GM21390 (cell line): ENCODE measurements around the gene CCDC154.

Experiments
- ATAC-seq: cut with Tn5 transposase; IDR thresholded peaks from one replicate; pipeline ENCODE4 v1.9.1; 2021; ENCODE audit not compliant: unreplicated experiment

The CCDC154 gene

DNA sequence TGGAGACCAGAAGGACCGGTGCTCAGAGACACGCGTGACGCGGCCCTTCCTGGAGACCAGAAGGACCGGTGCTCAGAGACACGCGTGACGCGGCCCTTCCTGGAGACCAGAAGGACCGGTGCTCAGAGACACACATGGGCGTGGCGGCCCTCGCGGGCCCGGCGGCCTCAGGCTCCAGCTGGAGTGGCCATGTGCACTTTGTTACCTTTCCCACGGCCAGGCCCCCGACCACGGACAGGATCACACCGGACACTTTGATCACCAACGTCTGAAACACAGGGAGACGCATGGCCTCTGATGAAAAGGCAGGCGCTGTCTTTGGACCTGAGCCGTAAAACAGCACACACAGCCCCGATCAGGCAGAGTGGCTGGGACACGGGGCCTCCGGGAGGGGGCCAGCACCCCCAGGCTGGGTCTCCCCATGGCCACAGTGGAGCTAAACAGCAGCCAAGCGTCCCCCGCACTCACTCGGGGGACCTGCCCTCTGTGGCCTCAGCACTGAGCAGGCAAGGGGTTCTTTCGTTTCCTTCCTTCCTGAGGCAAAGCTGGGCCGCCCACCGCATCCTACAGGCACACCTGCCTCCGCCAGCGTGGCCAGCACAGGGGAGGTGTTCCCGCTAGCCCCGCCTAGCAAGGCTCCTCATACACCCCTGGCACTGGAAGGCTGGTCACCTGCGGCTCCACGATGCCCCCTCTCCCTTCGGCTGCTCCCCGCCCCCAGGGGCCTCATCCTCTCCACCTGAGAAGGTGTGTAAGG lies 13.3 kb upstream of the CCDC154 start:
- no peak for ATAC-seq

DNA sequence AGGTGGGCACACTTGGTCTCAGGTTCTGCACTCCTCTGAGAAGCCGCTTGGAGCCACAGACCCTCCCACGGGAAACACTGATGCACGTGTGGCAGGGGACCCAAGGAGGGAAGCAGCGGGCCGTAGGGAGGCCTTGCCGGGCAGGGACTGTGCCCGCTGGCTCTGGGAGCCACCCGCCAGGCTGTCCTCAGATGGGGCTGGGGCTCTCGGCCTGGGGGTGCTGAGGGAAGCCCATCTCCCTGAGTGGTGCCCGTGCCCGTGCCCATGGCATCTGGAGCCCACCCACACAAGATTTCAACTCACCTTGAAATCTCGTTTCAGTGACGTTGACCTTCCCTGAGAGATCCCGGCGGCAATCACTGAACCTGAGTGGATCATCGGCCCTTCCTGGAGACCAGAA lies 12.6 kb upstream of the CCDC154 start:
- ATAC-seq, result no peak

DNA sequence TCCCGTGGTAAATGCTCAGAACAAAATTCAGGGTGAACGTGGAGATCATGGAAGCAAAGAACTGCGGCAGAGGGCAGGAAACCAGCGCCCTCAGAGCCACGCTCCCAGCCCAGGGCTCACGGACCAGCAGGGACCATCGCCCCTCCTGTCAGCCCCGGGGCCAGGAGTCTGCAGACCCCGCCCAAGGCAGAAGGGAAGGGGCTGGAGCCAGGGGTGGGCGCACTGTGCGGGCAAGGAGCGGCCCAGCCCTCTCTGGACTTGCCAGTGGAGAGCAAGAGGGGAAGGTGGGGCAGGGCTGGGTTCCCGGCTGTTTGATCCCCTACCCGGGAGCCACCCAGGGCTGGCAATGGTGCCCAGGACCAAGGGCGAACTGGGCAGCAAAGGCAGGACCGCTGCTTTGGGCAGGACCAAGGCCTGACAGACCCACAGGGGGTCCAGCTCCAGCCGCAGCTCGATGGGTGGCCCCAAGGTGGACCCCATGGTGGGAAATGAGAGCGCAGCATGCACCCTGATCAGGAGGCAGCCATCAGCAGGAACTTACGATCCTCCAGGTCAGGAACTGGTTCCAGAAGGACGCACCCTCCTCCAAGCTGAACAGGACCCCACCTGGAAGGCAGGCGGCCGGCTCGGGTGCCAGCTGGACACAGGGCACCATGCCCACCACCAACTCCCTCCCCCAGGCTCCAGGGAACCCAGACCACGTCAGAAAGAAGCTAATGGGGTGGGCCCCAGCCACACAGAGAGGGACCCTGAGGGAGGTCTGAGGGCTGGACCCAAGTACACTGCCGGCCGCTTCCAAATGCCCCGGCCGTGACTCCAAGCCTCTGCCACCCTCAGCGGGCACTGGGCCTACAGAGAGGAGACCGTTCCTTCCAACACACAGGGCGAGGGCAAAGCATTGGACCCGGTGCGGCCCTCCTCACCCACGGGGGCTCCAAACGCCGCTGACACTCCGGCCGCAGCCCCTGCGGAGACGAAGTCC lies 11.1 kb upstream of the CCDC154 start:
- no peak for ATAC-seq

DNA sequence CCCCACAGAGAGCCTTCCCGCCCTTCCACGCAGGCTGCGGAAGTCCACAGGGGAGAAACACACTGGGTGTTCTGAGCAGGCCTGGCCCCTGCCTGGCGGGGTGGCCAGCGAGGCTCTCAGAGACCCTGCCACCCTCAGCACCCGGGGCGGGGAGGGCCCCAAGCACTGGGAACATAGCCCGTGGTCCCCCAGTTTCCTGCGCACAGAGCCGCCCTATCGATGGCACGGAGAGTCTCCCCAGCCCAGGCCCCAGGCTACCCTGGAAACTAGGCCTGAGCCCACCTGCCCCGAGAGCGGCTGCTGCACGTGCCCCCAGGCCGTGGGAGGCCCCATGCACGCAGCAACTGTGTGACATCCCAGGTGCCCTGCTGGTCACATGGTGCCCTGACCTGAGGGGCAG lies 10.2 kb upstream of the CCDC154 start:
- no peak for ATAC-seq

DNA sequence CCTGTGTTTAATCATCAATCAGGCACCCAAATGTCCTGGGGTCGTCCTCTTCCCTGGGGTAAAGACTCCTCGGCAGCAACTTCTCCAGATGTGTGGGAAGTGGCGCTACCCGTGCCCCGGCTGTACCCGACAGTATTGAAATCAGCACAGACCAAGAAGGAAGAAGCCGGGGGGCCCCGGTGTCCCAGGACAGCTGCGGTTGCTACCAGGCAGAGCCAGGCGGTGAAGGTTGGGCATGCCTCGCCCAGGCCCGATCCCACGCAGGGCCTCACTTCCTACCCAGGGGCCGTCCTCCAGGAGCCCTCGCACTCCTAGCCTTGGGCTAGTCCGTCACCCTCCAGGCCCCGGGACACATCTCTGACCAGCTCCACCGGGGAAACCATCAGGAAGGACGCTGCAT lies 9.0 kb upstream of the CCDC154 start:
- no peak for ATAC-seq

DNA sequence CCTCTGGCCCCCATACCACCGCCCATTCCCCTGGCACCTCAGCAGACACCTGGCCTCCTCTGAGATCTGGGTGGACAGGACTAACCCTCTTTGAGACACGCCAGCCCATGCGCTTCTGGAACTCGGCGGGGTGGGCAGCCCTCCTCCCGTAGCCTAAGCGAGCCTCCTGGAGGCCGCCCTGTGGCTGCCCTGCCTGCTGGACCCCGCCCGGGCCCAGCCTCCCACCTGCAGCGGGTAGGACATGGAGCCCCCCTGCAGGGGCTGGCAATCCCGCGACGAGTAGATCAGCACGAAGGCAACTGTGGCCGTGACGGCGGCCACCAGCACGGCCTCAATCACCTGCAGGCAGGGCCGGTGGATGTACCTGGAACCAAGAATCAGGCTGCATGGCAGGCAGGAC lies 8.2 kb upstream of the CCDC154 start:
- ATAC-seq, result no peak

DNA sequence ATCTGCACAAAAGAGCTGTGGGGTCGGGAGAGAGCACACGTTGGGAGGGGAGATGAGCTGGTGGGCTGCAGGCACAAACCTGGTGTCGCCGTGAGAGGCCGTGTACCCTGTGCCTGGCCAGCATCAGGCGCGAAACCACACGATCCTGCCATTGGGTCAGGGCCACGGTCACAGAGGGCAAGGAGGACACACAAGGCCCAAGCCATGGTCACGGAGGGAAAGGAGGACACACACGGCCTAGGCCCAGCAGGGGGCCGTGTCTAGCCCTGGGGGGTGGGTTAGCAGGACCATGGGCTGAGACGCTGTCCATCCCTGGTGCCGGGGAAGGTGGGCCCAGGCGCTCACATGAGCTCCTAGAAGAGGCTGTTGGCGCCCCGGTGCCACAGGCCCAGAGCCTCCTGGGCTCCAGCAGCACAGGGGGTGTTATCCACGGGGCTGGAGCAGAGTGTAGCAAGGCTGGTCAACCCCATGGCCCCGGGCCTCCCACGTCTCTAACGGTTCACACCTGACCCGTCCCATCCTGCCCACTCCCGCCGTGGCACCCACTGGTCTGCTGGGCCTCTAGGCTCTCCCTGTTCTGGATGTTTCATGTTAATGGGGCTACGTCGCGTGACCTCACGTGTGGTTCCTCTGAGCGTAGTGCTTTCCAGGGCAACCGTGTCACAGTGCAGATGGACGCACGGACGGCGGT lies 7.5 kb upstream of the CCDC154 start:
- ATAC-seq, result no peak

DNA sequence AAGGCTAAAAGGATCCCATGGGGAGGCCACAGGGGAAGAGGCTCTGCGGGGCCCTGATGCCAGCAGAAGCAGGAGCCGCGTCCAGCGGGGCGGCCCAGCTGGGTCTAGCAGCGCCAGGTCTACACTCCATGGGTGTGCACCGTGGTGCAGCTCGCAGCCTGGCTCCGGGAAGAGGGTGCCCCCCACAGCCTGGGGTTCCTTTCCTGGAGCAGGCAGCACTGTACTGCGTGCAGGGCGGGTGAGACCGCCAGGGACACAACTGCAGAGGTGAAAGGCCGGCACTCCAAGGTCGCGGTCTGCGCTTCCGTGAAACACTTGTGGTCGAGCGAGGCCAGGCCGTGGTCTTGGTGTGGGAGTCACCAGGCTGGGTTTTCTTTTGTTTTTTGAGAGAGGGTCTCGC lies 6.5 kb upstream of the CCDC154 start:
- ATAC-seq, result no peak

DNA sequence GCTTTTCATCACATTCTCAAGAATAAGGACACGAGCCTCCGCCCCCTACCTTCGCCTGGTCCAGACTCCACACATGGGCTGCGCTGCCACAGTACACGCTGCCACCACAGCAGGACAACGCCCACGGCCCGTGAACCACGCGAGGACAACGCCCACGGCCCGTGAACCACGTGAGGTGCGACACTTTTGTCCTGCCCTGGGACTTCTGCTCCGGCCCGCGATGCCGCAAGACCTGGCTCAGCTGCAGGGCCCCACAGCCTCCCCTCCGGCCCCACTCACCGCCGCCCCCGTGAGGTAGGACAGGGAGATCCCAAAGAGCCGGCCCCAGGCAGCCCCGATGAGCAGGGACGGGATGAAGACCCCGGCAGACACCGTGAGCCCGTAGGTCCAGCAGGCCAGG lies 5.9 kb upstream of the CCDC154 start:
- no peak for ATAC-seq

DNA sequence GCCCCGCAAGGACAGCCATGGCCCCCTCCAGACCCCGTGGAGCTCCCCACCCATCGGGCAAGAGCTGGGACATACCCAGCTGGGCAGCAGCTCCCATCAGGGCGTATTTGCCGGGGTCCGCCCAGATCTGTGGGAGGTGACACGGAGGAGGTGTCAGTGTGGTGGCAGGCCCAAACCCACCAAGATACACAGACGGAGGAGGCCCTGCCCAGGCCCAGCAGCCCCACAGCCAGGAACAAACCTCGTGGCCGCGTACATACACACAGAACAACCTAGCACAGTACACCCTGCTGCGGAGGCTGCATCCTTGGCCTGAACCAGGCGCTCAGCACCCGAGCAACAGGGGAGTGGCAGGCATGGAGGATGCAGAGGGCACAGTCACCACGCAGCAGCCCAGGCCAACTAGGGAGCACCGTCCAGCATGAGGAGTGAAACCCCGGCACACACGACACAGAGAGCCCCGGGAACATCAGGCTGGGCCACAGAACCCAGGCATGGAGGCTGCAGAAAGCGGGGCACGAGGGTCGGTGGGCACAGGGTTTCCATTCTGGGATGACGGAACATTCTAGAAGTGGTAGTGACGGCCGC lies 4.9 kb upstream of the CCDC154 start:
- ATAC-seq, result no peak

DNA sequence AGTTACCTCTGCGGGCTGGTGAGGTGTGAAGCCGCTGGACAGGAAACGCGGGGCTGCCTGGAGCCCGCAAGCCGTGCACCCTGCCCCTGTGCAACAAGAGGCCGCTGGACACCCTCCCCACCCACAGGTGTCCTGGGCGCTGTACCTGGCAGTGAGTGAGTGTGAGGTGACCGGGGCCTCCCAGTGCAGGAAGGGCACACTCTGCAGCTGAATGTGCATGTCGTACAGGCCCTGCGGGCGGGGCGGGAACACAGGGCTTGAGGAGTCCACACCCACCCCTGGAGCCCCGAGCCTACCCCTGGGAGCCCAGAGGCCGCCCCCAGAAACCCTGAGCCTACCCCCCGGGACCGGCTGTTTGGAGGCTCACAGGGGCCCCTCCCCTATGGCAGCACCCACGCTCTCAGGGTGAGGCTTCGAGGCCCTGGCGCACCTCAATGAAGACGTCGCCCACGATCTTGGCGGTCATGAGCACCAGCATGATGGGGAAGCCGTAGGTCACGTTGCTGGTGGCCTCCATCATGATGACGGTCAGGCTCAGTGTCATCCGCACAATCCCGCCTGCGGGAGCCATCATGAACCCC lies 4.3 kb upstream of the CCDC154 start:
- no peak for ATAC-seq

DNA sequence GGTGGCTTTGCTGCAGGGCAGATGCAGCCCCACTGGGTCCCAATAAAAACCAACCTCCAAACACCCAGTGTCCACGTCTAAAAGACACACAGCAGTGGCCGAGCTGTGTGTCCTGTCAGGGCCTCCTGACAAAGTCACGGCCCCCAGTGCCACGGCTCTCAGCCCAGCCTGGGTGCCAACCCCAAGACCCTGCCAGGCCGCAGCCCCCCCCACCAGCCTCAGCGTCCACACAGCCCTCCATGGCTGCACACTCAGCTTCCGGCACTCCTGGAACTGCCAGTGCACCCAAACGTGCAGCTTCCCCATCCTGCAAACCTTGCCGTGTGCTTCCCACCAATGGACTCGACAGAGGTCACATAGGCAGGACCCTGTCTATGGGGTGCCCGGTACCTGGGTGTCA lies 3.6 kb upstream of the CCDC154 start:
- no peak for ATAC-seq

DNA sequence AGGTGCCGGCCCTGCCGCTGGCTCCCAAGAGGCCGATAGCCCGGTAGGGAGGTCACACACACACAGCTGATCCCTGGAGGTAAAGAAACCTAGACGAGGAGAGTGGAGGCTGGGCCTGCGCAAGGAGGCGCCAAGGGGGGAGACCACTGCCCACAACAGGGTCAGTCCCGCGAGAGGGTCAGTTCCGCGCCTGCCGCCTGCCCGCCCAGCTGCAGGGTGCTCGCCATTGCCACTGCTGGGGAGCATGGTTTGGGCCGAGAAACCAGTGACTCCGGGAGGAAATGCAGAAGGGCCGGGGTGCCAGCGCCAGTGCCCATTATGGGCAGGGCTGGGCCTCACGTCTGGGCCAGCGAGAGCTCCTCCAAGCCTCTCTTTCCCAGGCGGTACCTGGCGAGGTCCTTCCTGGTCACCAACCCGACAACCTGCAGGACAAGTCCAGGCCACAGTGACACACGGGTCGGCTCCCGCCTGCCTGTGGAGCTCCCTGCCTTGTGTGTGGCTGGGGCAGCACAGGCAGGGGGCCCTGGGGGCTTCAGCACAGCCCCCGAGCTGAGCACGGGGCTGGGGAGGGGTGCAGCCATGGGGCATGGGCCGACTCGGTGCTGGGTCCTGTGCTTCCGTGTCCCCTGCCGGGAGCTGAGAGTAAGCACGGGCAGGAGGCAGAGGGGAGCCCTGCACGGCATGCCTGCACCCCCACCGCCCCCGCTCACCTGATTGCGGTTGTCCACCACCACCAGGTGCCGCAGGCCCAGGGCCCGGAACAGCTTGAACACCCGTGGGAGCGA lies 2.1 kb upstream of the CCDC154 start:
- ATAC-seq, result no peak

DNA sequence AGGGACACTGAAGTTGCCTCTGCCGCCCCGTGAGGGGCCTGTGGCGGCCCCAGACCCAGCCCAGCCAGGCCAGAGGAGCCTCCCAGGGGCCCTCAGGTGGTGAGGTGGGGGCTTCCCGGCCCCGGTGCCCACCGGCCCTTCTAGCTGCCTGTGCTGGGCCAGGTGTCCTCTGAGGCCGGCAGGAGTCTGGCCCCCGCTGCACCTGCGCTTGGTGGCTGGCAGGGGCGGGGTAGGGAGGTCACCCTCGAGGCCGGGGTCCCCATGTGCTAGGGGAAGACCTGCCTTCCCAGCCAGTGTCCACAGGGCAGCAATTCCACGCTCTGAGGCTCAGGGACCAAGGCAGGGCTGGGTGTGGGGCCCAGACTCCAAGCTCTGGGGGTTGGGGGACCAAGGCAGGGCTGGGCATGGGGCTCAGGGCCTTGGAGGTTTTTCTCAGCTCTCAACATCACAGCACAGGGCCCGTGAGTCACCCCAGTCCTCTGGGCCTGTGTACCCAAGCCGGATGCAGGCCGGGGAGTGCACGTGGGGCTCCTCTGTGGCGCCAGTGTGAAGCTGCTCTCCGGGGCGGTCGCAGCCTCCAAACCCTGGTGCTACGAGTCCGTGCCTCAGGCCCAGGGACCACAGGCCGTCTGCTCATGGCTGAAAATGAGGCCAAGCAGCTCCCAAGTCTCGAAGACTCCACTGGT lies 1.3 kb upstream of the CCDC154 start:
- no peak for ATAC-seq

DNA sequence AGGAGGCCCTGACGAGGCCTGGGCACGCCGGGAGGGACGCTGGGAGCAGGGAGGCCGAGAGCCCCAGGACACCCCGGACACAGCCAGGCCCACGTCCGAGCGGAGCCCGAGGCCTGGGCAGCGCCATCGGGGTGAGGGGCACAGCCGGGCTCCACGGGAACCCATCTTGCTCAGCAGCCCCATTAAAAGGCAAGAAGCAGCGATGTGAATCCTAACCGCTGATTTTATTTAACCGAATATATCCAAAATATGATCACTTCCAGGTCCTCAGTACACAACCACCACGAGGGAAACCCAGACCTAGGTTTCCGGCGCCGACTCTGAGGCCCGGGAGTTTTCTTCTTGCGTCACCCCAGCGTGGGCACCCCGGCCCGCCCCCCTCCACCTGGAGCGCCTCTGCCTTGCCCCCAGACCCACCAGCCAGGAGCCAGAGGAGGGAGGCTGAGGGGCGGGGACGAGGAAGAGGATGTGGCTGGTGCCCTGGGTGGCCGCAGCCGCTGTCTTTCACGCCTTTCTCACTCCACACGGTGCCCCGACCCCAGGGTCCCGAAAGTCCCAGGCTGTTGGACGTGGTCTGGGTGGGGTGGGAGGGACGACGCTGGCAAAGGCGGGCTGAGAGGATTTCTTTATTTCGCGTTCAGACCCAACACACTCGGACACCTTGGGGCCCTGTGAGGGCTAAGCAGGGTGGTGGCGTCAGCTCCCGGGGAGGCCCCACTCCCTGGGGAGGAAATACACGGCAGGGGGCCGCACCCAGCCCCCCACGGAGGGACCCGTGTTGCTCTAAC lies 568 bp upstream of the CCDC154 start:
- ATAC-seq, result no peak

DNA sequence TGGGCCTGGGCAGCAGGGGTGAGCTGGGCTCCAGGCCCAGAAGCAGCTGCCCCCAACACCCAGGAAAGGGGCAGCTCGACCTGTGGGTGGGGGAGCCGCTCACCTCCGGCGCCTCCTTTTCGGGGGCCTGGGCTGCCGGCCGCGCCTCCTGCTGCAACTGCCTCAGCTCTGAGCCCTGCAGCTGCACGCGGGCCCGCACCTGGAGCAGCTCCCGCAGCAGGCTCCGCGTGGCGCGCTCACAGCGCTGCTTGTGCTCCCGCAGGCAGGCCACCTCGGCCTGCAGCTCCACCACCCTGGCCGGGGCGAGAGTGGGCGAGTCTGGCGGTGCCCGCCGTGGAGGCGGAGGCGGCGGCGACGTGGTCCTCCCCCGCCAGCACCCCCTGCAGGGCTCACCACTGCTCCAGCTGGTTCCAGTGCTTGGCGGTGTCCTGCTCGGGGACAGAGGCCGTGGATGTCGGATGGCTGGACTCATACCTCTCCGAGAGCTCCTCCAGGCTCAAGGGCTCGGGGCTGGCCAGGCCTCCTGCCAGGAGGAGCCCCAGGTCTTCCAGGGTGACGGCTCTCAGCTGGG lies 868 bp downstream of the CCDC154 start:
- ATAC-seq, result no peak

DNA sequence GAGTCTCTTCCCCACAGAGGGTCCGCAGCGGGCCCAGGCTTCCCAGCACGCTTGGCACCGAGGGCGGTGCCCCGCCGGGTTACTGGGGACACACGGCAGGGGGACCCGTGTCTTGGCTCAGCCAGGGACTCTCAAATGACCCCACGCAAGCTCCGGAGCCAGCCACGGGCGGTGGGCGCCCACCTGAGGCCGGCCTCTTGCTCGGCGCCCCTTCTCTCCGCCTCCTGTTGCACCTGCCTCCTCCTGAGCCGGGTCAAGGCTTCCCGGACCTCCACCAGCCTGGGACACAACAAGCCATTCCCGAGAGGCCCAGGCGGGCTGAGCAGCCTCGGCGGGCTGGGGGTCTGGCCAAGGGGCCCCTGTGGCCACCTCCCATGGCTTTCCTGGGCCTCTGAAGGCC lies 1.7 kb downstream of the CCDC154 start:
- ATAC-seq, result no peak

DNA sequence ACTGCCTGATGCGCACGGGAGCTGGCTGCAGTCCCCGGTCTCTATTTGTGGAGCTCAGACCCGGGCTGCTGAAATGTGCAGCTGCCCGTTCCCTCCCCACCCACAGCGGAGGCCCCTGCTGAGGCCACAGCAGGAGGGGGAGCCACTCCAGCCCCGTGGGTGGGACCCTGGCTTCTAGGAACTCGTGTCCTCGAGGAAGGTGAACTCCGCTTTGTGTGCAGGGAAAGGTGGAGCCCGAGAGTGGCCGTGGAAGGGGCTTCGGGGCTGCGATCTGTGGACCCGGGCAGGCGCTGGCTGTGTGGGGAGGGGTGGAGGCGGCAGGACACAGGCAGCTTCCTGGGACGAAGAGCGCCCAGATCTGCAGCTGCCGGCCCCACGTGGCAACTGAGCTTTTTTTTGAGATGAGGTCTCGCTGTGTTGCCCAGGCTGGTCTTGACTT lies 2.9 kb downstream of the CCDC154 start:
- no peak for ATAC-seq
